ENCODE measurements around the gene MINDY4. TPM values are rescaled to one million over a fixed set of nuclear protein-coding genes. Genes with fewer than 3 reads are reported as not detected.
A peak's percentile ranks its signal among the peaks of the same experiment; 100 is the strongest.

MINDY4 gene
- total RNA-seq, 4 donors from 2014 or later = 4.6 to 14.1 (median 6.8) TPM

- H3K4me1 ChIP-seq = peaks cover 0 to 14% (median 7%) of the 10 kb centered on the region in 4 donors
- WGBS, 2 donors (ENCODE audit: low coverage in 1 of 2) = 58% methylated on average over 6 of the region's 6 CpGs; no CpG with 5 or more reads in 1 of the 2 donors
- intact Hi-C loops (cut with DNase I; ENCODE audit: low total_unique reads) = no loop called here
These were observed 122.1 kb downstream of the MINDY4 start for GRCh38 chr7:30893357-30893756.

GRCh38 chr7:30894009-30894408, 122.8 kb downstream of the MINDY4 start:
- Histone ChIP-seq H3K27ac (no peak overlapping the region), H3K36me3 (no peaks in the 10 kb centered on the region), H3K27me3 (no peaks in the 10 kb centered on the region), H3K4me1 (peaks cover 0 to 14% (median 7%) of the 10 kb centered on the region in 4 donors), H3K4me3 (no peak overlapping the region), H3K9me3 (no peaks in the 10 kb centered on the region)
- intact Hi-C loops (cut with DNase I; ENCODE audit: low total_unique reads) (no loop called here), in situ Hi-C loops (cut with MboI; ENCODE audit: low pct_ligation_motif_present in 1 of 4, low pct_unique_long_range_greater_than_20kb in 1 of 4, low sequenced_read_pairs in 3 of 4) (no loop called here)
- TF ChIP-seq CTCF (IDR thresholded peaks at IDR 0.05) (no peak), EP300 (IDR thresholded peaks at IDR 0.05; ENCODE audit: low read depth) (no peak), POLR2A (IDR thresholded peaks at IDR 0.05) (no peak), POLR2AphosphoS5 (IDR thresholded peaks at IDR 0.05) (no peak)
- 73% methylated on average over 1 of the region's 1 CpG; no CpG with 5 or more reads in 1 of the 2 donors for WGBS, 2 donors (ENCODE audit: low coverage in 1 of 2)
- no peak for DNase-seq

More at GRCh38 chr7:30893357-30893756, 122.1 kb downstream of the MINDY4 start:
- in situ Hi-C loops (cut with MboI; ENCODE audit: low pct_ligation_motif_present in 1 of 4, low pct_unique_long_range_greater_than_20kb in 1 of 4, low sequenced_read_pairs in 3 of 4) = no loop called here
- no peak for TF ChIP-seq CTCF (IDR thresholded peaks at IDR 0.05)
- no peak for TF ChIP-seq EP300 (IDR thresholded peaks at IDR 0.05; ENCODE audit: low read depth)
- no peak for TF ChIP-seq POLR2A (IDR thresholded peaks at IDR 0.05)
- TF ChIP-seq POLR2AphosphoS5 (IDR thresholded peaks at IDR 0.05) = no peak
- H3K27me3 ChIP-seq = no peaks in the 10 kb centered on the region
- DNase-seq = no peak
- no peaks in the 10 kb centered on the region for H3K36me3 ChIP-seq
- H3K4me3 ChIP-seq = no peak overlapping the region
- peak overlapping the region in 1 of 4 donors; percentile 1 for H3K27ac ChIP-seq
- H3K9me3 ChIP-seq = no peaks in the 10 kb centered on the region

GRCh38 chr7:30894866-30895605, 123.8 kb downstream of the MINDY4 start:
- Histone ChIP-seq H3K4me3 (no peak overlapping the region), H3K27me3 (no peaks in the 10 kb centered on the region), H3K27ac (no peak overlapping the region), H3K4me1 (peaks cover 0 to 14% (median 7%) of the 10 kb centered on the region in 4 donors), H3K9me3 (no peaks in the 10 kb centered on the region), H3K36me3 (no peaks in the 10 kb centered on the region)
- in situ Hi-C loops (cut with MboI; ENCODE audit: low pct_ligation_motif_present in 1 of 4, low pct_unique_long_range_greater_than_20kb in 1 of 4, low sequenced_read_pairs in 3 of 4) (no loop called here), intact Hi-C loops (cut with DNase I; ENCODE audit: low total_unique reads) (no loop called here)
- TF ChIP-seq POLR2A (IDR thresholded peaks at IDR 0.05) = no peak
- TF ChIP-seq EP300 (IDR thresholded peaks at IDR 0.05; ENCODE audit: low read depth) = no peak
- TF ChIP-seq CTCF (IDR thresholded peaks at IDR 0.05) = no peak
- TF ChIP-seq POLR2AphosphoS5 (IDR thresholded peaks at IDR 0.05) = no peak
- DNase-seq = no peak
- WGBS, 2 donors (ENCODE audit: low coverage in 1 of 2) = 90% methylated on average over 14 of the region's 14 CpGs; no CpG with 5 or more reads in 1 of the 2 donors

DNA sequence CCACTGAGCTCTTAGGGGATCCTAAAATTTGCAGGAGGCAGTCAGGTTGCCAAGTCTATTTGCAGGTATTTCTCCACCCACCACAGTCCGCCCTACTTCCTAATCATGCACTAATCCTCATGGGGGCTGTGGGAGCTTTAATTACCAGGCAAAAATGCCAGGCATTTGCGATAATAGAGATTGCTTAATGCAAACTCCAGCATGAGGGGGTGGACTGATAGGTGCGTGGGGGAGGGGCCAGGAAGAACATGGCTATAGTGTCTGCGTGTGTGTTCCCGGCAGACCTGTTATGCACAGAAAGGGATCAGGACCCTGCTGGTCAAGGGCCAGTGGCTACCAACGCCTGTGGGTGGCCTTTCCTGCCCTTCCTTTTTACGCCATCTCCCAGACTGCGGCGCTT, 124.8 kb downstream of the MINDY4 start:
- H3K27ac ChIP-seq = no peak overlapping the region
- no peaks in the 10 kb centered on the region for H3K36me3 ChIP-seq
- WGBS, 2 donors (ENCODE audit: low coverage in 1 of 2) = 93 to 100% methylated on average over 1 to 9 of the region's 9 CpGs
- DNase-seq = no peak
- TF ChIP-seq CTCF (IDR thresholded peaks at IDR 0.05) (no peak), POLR2AphosphoS5 (IDR thresholded peaks at IDR 0.05) (no peak), EP300 (IDR thresholded peaks at IDR 0.05; ENCODE audit: low read depth) (no peak), POLR2A (IDR thresholded peaks at IDR 0.05) (no peak)
- in situ Hi-C loops (cut with MboI; ENCODE audit: low pct_ligation_motif_present in 1 of 4, low pct_unique_long_range_greater_than_20kb in 1 of 4, low sequenced_read_pairs in 3 of 4) = no loop called here
- H3K4me1 ChIP-seq = peaks cover 0 to 14% (median 7%) of the 10 kb centered on the region in 4 donors
- H3K4me3 ChIP-seq = no peak overlapping the region
- H3K9me3 ChIP-seq = no peaks in the 10 kb centered on the region
- intact Hi-C loops (cut with DNase I; ENCODE audit: low total_unique reads) = no loop called here
- H3K27me3 ChIP-seq = no peaks in the 10 kb centered on the region

All from transverse colon (tissue), 4 donors.